ENCODE measurements around the gene KASH5.

Gene KASH5

DNA sequence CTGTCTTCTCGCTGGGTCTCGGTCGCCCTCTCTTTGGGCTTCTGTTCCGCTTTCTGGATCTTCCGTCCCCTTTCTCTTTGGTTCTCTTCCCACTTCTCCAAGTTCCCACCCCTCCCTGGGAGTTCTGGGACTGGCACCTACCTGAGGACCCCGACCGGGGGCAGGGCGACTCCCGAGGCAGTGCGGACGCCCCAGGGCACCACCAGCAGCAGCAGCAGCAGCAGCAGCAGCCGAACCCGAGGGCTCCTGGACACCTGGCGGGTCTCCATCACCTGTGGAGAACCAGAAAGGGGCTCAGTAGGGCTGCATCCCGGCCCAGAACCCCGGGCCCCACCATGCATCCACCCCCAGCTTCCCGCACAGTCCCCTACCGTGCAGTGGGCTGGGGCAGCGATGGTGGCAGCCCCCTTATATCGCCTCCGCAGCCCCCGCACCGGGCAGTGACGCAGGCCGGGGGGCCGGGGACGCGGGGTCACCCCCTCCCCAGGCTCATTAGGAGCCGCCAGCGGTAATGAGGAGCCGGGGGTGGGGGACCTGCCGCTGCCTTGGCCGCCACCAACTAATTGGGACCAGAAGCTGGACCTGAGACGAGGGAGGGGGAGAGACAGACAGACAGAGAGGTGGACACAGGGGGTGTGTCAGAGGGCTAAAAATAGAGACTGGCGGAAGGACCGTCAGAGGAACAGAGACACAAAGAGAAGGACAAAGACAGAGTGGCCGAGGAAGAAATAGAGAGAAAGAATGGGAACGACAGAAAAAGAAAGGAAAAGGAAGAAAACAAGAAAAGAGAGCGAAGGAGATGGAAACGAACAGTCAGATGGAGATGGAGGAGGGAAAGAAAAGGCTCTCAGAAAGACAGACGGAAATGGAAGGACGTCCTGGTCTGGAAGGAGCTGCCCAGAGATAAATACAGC is 35.3 kb downstream of the KASH5 start, which contains the start of gene PTH2:
PTH2 (minus strand) TSS at position 371 of the 914 bp plus-strand sequence; CDS start at position 269, 102 bp downstream.
- DNase-seq = no peak

GRCh38 chr19:49423985-49424303 is 35.9 kb downstream of the KASH5 start:
- no peak for DNase-seq

DNA sequence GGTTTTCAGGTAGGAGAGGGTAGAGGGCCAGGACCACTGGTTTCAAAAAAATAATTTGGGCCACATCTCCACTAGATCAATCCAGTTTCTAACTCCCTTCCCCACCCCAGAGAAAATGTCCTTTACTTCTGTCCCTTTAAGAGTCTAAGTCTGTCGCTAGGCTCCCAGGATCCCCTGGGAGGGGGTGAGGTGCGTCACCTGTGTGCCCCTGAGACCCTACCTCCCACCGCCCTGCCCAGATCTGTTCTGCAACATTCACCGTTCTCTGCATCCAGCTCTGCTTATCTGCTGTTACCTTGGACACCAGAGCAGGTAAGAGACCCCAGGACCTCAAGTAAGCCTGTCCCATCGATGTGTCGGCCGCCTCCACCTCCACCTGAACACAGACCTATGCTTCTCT is 37.1 kb downstream of the KASH5 start, which contains the start of gene GFY:
GFY (plus strand) TSS at position 211 of the 400 bp plus-strand sequence. CDS start 1,043 bp downstream, outside the sequence.
- DNase-seq = no peak

DNA sequence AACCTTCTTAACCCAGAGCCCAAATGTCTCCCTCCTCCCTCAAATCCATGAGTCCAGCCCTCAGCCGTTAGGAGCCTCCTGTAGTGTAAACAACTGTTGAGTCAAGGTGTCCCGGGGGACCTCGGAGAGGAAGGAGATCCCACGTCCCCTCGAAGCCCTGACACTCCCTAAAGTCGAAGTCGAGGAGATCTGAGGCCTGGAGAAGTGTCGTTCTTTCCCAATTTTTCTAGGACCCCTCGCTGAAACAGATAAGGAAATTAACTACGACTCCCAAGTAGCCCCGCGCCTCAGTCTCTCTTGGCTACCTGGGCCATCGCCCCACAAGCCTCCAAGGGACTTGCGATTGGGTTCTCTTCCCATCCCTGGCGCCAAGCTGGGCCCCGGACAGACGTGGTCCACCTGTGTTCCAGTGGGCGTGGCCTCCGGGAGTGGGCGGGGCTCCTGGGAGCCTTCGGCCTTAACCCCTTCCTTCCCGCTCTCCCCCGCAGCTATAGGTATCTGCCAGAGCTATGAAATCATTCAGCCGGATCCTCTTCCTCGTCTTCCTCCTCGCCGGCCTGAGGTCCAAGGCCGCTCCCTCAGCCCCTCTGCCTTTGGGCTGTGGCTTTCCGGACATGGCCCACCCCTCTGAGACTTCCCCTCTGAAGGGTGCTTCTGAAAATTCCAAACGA is 38.0 kb downstream of the KASH5 start:
- DNase-seq = peak; percentile 44 to 62

GRCh38 chr19:49427339-49427738 is 39.3 kb downstream of the KASH5 start:
- DNase-seq = no peak

- DNase-seq = peak in 1 of 2 donors; percentile 37
These were observed 40.0 kb downstream of the KASH5 start for GRCh38 chr19:49427855-49428546.

DNA sequence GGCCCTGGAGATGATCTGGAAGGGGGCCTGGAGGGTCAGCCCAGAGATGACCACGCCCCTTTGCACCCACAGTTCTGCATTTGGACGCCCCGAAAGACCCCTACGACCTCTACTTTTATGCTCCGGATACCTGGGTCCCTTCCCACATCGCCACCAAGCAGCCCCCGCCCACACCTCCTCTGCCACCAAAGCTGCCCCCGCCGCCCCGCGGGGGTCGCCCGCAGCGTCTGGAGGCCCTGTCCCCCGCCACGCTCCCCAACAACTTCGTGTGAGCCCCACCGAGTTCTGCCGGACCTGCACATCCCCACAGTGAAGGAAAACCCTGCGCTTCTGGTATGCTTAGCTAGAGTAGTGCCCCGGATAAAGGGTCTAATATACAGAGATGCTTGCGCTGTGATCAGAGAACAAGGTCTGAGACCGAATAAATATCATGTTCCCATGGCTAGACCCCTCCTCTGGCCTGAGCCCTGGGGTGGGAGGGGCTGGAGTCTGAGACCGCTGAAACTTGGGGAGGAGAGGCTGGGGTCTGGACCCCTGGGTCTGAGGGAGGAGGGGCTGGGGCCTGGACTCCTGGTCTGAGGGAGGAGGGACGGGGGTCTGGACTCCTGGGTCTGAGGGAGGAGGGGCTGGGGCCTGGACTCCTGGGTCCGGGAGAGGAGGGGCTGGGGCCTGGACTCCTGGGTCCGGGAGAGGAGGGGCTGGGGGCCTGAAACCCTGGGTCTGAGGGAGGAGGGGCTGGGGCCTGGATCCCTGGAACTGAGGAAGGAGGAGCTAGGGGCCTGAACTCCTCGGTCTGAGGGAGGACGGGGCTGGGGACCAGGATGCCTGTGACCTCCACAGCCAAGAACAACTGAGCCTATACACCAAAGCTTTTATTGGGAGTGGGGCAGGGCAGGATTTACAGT is 40.8 kb downstream of the KASH5 start:
- no peak for DNase-seq

DNA sequence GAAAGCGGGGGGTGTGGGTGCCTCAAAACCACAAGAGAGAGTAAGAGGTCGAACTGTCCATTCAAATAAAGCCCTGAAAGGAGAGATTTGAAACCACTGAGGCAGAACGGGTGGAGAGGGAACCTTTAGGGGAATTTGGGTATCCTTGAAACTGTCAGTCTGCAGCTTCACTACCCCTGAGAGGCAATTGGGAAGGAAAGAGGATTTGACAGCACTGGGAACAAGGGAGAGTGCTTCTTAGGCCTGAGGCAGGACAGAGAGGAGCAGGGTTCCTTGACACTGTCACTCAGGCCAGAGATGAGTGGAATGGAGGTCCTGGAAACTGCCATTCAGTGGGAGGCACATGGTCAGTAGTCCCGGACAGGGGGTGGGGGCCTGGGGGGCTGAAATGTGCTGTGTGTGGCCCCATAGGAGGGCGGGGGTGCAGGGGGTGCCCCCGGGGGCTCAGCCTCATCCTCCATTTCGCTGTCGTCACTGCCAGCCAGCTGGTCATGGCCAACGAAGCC is 42.2 kb downstream of the KASH5 start:
- DNase-seq = no peak

- peak in 1 of 2 donors; percentile 39 for DNase-seq
These were observed 42.8 kb downstream of the KASH5 start for GRCh38 chr19:49430678-49431329.

DNA sequence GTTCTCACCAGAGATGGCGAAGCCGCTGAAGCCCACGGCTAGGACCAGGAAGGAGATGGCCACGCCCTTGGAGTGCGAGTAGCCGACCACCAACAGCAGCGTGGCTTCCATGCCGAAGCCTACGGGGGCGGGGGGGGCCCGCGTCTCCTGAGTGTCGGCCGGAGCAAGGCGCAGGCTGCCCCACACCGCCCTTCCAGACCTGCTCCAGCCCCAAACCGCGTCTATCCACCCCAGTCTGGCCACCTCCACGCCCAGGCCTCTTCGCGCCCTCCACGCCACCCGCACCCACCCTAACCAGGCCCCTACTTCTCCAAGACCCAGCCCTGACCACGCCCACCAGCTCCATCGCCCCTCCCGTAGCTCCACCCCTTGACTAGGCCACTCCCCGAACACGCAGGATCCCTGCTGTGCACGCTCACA is 43.3 kb downstream of the KASH5 start:
- DNase-seq = peak in 1 of 2 donors; percentile 49

GRCh38 chr19:49432141-49433073 is 44.4 kb downstream of the KASH5 start:
- peak in 1 of 2 donors; percentile 50 for DNase-seq

- DNase-seq = no peak
These were observed 45.3 kb downstream of the KASH5 start for GRCh38 chr19:49433240-49433901.

- no peak for DNase-seq
These were observed 47.0 kb downstream of the KASH5 start for GRCh38 chr19:49434907-49435583.

DNA sequence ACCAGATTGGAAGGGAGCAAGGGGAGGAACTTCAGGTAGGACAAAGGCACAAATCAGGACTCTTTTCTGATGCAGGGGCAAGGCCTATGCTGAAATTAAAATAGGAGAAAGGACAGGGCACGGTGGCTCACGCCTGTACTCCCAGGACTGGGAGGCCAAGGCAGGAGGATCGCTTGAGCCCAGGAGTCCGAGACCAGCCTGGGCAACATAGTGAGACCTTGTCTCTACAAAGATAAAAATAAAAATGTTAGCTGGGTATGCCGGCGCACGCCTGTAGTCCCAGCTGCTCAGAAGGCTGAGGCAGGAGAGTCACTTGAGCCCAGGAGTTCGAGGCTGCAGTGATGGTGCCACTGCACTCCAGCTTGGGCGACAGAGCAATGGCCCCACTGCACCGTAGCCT is 47.6 kb downstream of the KASH5 start:
- no peak for DNase-seq

DNA sequence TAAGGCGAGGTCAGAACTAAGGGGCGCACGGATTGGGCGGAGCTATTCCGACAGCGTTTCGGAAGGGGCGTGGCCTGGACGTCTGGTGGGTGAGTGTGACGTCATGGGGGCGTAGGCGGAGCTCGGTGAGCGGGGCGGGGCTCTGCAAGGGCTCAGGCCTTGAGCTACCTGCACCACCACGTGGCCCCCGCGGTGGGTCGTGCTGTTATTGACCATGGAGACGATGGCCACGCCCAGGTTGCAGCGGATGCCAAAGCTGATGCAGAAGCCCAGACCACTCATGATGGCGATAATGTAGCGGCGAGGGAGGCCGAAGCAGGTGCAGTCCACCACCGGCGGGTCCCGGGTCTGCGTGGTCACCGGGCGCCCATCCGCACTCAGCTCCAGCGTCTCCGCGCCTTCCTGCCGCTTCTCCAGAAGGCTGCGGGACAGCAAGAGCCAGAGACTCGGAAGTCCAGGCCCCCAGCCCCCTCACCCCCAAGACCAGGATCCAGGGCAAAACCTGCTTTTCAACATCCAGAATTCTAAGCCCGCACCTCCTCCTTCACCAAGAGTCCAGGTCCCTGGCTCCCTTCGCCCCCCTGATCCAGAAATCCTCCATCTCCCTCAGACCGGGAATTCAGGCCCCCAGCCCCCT is 48.5 kb downstream of the KASH5 start:
- DNase-seq = peak; percentile 60 to 76

GRCh38 chr19:49437231-49437630 is 49.2 kb downstream of the KASH5 start:
- no peak for DNase-seq

DNA sequence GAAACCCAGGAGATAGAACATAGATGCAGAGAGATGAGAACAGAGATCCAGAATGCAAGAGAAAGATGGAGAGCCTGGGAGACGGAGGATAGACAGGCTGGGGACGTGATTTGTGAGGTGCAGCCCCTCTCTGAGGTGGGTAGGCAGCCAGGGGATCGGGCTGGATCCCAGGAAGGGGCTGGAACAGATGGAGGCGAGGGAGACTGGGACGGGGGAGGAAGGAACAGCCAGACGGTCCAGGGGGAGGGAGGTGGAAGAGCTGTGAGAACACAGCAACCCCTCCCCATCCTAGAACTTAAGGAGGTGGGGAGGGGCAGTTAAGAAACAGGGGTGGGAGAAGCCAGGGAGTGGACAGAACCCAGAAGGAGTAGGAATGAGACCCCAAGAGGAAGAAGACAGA is 50.2 kb downstream of the KASH5 start:
- no peak for DNase-seq

GRCh38 chr19:49439836-49440235 is 51.8 kb downstream of the KASH5 start:
- no peak for DNase-seq
